ENCODE measurements around the gene TXNDC15. TPM values are rescaled to one million over a fixed set of nuclear protein-coding genes. Genes with fewer than 3 reads are reported as not detected.
"Not testable (repeated sequence)": the region's sequence is repeated elsewhere in the genome, so short reads cannot be mapped to it uniquely, and the experiment has no call there.

TXNDC15 gene
- total RNA-seq, 1 donor from 2014 or later: 49.5 TPM

DNA sequence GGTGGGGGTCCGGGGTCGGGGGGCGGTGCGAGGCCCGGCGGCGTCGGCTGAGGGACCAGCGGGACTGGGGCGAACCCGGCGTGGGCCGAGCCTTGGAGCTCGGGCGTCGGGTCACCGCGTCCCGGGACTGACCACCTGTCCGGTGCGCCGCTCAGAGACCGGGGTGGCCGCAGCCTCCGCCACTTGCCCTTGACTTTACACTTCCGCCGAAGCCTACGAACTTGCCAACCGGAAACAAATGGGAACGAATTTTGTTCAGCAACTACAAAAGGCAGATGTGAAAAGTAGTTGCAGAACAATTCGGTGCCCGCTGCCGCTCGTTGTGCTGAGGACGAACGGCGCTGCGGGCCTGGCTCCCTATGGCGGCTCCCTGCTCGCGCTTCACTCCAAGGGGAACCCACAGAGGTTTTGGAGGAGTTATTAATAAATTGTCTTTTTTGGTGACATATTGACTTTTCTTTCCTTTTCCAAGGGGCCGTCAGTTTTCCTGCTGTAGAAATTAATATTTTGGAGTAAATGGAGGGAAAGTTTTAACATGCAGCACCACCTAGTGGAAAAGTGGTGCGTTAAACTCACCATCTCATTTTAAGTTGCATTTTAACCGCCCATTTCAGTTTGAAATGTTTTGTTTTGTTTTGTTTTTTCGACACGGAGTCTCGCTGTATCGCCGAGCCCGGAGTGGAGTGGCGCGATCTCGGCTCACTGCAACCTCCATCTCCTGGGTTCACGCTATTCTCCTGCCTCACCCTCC lies 31.2 kb downstream of the TXNDC15 start:
- DNase-seq: no peak
- intact Hi-C loops (cut with micrococcal nuclease): no loop called here
- TF ChIP-seq, protein P1, sequence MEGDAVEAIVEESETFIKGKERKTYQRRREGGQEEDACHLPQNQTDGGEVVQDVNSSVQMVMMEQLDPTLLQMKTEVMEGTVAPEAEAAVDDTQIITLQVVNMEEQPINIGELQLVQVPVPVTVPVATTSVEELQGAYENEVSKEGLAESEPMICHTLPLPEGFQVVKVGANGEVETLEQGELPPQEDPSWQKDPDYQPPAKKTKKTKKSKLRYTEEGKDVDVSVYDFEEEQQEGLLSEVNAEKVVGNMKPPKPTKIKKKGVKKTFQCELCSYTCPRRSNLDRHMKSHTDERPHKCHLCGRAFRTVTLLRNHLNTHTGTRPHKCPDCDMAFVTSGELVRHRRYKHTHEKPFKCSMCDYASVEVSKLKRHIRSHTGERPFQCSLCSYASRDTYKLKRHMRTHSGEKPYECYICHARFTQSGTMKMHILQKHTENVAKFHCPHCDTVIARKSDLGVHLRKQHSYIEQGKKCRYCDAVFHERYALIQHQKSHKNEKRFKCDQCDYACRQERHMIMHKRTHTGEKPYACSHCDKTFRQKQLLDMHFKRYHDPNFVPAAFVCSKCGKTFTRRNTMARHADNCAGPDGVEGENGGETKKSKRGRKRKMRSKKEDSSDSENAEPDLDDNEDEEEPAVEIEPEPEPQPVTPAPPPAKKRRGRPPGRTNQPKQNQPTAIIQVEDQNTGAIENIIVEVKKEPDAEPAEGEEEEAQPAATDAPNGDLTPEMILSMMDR (IDR thresholded peaks at IDR 0.05; ENCODE audit: borderline replicate concordance): peak; percentile 86
- Histone ChIP-seq H3K36me3 (peaks cover 6% of the 10 kb centered on the region), H3K4me1 (peaks cover 18% of the 10 kb centered on the region), H3K27ac (replicated peaks) (peak overlapping the region; percentile 99), H3K9me3 (replicated peaks) (no peaks in the 10 kb centered on the region), H3K27me3 (ENCODE audit: low read depth) (no peaks in the 10 kb centered on the region), H3K4me3 (peak overlapping the region; percentile 79)

DNA sequence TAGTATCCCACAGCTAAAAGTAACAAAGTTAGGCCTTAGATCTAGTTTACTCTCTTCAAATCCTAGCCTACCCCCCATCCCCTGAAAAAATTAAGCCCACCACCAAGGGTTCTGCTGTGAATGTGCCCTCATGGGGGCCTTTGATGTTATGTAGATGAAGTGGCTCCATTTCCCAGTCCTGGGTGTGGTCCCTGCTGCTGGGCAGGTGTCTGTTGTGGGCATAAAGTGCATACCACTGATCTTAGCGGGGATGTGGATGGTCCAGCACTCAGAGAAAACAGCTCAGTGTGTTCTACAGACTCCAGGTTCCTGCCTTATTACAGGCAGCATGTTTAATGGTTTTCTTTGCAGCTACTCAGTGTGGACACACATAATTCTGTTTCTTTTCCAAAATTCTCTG lies 32.6 kb downstream of the TXNDC15 start:
- no peak overlapping the region for H3K4me3 ChIP-seq
- peaks cover 22% of the 10 kb centered on the region for H3K4me1 ChIP-seq
- TF ChIP-seq, protein P1 (IDR thresholded peaks at IDR 0.05; ENCODE audit: borderline replicate concordance): no peak
- DNase-seq: no peak
- H3K27me3 ChIP-seq (ENCODE audit: low read depth): no peaks in the 10 kb centered on the region
- intact Hi-C loops (cut with micrococcal nuclease): no loop called here
- H3K36me3 ChIP-seq: peaks cover 20% of the 10 kb centered on the region
- no peak overlapping the region for H3K27ac ChIP-seq (replicated peaks)
- H3K9me3 ChIP-seq (replicated peaks): no peaks in the 10 kb centered on the region

DNA sequence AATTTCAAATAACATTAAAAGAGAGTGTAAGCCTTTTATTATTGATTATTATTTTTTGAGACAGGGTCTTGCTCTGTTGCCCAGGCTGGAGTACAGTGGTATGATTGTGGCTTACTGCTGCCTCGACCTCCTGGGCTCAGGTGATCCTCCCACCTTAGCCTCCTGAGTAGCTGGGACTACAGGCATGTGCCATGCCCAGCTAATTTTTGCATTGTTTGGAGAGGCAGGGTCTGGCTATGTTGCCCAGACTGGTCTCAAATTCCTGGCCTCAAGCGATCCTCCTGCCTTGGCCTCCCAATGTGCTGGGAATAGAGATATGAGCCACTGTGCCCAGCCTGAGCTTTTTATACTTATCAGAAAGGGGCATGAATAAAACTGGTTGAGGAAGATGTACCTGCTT lies 36.6 kb downstream of the TXNDC15 start:
- Histone ChIP-seq H3K36me3 (peaks cover 41% of the 10 kb centered on the region), H3K4me1 (peaks cover 21% of the 10 kb centered on the region)
- DNase-seq; H3K9me3 ChIP-seq (replicated peaks); H3K4me3 ChIP-seq; H3K27ac ChIP-seq (replicated peaks); H3K27me3 ChIP-seq (ENCODE audit: low read depth); intact Hi-C loops (cut with micrococcal nuclease): not testable (repeated sequence)

DNA sequence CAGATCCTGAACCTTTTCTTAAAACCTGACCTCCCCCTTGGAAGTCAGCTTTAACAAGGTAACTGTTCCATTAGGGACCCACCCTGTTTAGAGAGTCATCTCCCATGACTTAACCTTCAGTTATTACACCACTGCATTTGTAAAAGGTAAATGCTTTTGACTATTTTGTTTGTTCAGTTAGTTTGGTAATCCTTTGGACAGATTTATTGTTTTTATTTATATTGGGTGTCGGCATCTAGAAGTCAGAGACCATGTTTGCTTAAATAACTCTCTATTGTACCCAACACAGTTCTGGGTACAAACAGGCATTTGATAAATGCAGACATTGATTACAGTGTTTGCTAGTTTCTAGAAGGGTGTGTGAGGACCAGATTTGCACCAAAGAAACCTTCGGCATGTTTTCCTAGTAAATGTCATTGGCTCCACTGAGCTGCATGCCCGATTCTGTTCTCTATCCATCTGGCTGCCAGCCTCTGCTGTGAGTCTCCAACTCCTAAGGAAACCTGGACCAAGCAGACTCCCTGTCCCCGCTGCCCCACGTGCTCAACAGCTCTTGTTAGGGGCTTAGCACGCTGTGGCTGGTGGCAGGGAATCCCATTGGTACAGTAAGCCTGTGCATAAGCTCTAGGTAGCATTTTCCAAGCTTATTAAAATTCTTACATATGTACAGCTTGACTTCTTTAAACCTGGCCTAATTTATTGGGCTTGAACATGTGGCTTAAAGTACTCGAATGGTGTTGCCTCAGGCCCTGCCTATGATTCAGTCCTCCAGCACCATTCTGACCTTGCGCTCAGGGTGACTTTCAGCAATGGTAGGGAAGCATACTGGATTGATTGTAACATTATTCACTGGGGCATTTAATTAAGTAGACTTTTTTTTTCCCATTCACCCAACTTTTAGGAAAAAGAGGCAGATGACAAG lies 37.4 kb downstream of the TXNDC15 start:
- Histone ChIP-seq H3K4me3 (no peak overlapping the region), H3K27ac (replicated peaks) (no peak overlapping the region), H3K36me3 (peaks cover 45% of the 10 kb centered on the region), H3K4me1 (peaks cover 14% of the 10 kb centered on the region), H3K27me3 (ENCODE audit: low read depth) (no peaks in the 10 kb centered on the region), H3K9me3 (replicated peaks) (no peaks in the 10 kb centered on the region)
- DNase-seq: no peak
- intact Hi-C loops (cut with micrococcal nuclease): no loop called here
- TF ChIP-seq, protein P1 (IDR thresholded peaks at IDR 0.05; ENCODE audit: borderline replicate concordance): no peak

DNA sequence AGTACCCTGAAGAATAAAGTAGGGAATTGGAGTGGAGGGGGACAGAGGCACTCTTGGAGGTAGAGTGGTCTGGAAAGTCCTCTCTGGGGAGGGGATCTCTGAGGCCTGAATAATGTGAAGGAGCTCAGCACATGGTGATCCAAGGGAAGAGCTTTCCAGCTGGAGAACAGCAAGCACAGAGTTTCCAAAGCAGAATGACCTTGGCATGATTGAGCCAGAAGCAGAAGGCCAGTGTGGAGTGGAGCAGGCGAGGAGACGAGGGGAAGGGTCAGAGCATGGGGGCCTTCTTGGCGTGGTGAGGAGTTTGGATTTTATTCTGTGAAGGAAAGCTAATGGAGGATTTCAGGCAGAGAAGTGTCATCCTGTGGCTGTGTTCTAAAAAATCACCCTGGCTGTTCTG lies 39.1 kb downstream of the TXNDC15 start:
- Histone ChIP-seq H3K4me3 (no peak overlapping the region), H3K4me1 (peaks cover 14% of the 10 kb centered on the region), H3K9me3 (replicated peaks) (no peaks in the 10 kb centered on the region), H3K36me3 (peaks cover 52% of the 10 kb centered on the region), H3K27me3 (ENCODE audit: low read depth) (no peaks in the 10 kb centered on the region), H3K27ac (replicated peaks) (no peak overlapping the region)
- intact Hi-C loops (cut with micrococcal nuclease): no loop called here
- no peak for DNase-seq
- TF ChIP-seq, protein P1 (IDR thresholded peaks at IDR 0.05; ENCODE audit: borderline replicate concordance): no peak

Data from left ventricle myocardium inferior (tissue), 1 donor.